ENCODE data around the gene TSPAN10.

DNA sequence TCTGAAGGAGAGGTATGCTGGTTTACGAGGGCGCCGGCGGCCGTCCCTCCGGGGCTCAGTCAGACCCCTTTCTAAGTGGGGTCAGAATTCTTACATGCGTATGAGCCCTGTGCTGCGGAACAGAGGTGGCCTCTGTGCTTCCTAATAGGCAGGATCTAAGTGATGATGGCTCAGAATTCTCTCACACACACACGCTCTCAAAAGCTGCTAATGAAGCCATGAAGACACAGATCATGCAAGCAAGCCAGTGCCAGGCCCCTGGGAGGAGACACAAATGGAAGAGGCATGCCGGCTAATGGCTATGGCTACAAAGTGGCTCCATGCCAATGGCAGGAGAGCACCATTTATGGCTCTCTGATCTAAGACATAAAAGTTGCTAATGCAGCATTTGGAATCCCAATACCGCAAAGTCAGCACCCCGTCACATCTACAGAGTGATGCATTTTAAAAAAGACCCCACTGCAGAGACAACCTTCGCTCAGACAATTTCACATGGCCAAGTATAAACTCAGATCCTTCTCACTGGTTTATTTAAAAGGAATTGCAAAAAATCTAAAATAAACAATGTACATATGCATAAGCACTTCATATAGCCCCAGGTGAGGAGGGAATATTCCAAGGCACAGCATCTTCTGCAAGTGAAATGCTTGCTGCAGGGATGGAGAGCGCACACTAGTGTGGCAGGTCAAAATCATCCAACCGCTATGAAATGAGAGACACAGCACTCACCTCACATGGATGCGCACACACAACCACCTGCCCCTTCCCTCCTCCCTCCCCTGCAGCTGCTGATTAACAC, 24.6 kb upstream of the TSPAN10 start:
- no peak for TF ChIP-seq CTCF (IDR thresholded peaks at IDR 0.05; ENCODE audit: insufficient read depth, low read depth, low read length)
- no peak for TF ChIP-seq EZH2 (IDR thresholded peaks at IDR 0.05; ENCODE audit: insufficient read depth, low read length)

Data from astrocyte (in vitro differentiated cells and primary cell).